Subcutaneous abdominal adipose tissue (tissue), 5 donors: Measurements from ENCODE around the gene CLCN2.

ENCODE experiments used
- H3K27ac ChIP-seq: one replicate; pipeline ENCODE4 v1.7.0; 2013; ENCODE audit warnings: low read depth, mild to moderate bottlenecking, inconsistent platforms, low read length, moderate library complexity
- H3K27me3 ChIP-seq, 5 donors: one replicate each; pipeline ENCODE4 v1.7.0; 2013; ENCODE audit warnings: low read length in 5 of 5, inconsistent platforms in 1 of 5; ENCODE audit not compliant: control insufficient read depth in 5 of 5, insufficient read depth in 4 of 5
- H3K36me3 ChIP-seq, 5 donors: one replicate each; pipeline ENCODE4 v1.7.0; 2013; ENCODE audit warnings: low read length in 5 of 5; ENCODE audit not compliant: control insufficient read depth in 5 of 5, insufficient read depth in 5 of 5
- H3K4me1 ChIP-seq, 5 donors: one replicate each; pipeline ENCODE4 v1.7.0; 2013; ENCODE audit warnings: low read length in 5 of 5, mild to moderate bottlenecking in 3 of 5, moderate library complexity in 1 of 5; ENCODE audit not compliant: control insufficient read depth in 5 of 5, insufficient read depth in 5 of 5
- H3K4me3 ChIP-seq, 5 donors: one replicate each; pipeline ENCODE4 v1.7.0; 2013; ENCODE audit warnings: low read length in 5 of 5, low read depth in 1 of 5
- H3K9ac ChIP-seq, 5 donors: one replicate each; pipeline ENCODE4 v1.7.0; 2013; ENCODE audit warnings: low read length in 5 of 5, mild to moderate bottlenecking in 4 of 5, moderate library complexity in 3 of 5
- H3K9me3 ChIP-seq, 5 donors: one replicate each; pipeline ENCODE4 v1.7.0; 2013; ENCODE audit warnings: low read length in 5 of 5; ENCODE audit not compliant: control insufficient read depth in 5 of 5
- donor health status: healthy.
- donor health status: healthy.
- donor health status: healthy.
- donor health status: healthy.
- donor health status: healthy.

CLCN2 gene

GRCh38 chr3:184354121-184354728 is 7.2 kb downstream of the CLCN2 start:
- Histone ChIP-seq H3K27me3 (no peaks in the 10 kb centered on the region), H3K9me3 (no peaks in the 10 kb centered on the region), H3K36me3 (peaks cover 0 to 17% (median 15%) of the 10 kb centered on the region in 5 donors), H3K27ac (no peak overlapping the region), H3K4me3 (no peak overlapping the region), H3K4me1 (peaks cover 0 to 7% (median 0%) of the 10 kb centered on the region in 5 donors), H3K9ac (no peak overlapping the region)

- Histone ChIP-seq H3K4me1 (peaks cover 0 to 13% (median 4%) of the 10 kb centered on the region in 5 donors), H3K9me3 (no peaks in the 10 kb centered on the region)
Measured at GRCh38 chr3:184353546-184353941, 7.9 kb downstream of the CLCN2 start.

GRCh38 chr3:184352897-184353545 is 8.4 kb downstream of the CLCN2 start:
- H3K9me3 ChIP-seq, result no peaks in the 10 kb centered on the region
- H3K4me1 ChIP-seq, result peaks cover 0 to 19% (median 10%) of the 10 kb centered on the region in 5 donors
- H3K4me3 ChIP-seq, result no peak overlapping the region
- no peak overlapping the region for H3K9ac ChIP-seq
- peaks cover 0 to 17% (median 10%) of the 10 kb centered on the region in 5 donors for H3K36me3 ChIP-seq
- H3K27ac ChIP-seq, result no peak overlapping the region
- H3K27me3 ChIP-seq, result no peaks in the 10 kb centered on the region

More at GRCh38 chr3:184353546-184353941, 7.9 kb downstream of the CLCN2 start:
- Histone ChIP-seq H3K27me3 (no peaks in the 10 kb centered on the region), H3K36me3 (peaks cover 0 to 17% (median 15%) of the 10 kb centered on the region in 5 donors), H3K4me3 (no peak overlapping the region), H3K9ac (no peak overlapping the region), H3K27ac (no peak overlapping the region)

- peak overlapping the region in 1 of 5 donors; percentile 20 for H3K9ac ChIP-seq
- H3K36me3 ChIP-seq, result peaks cover 0 to 12% (median 8%) of the 10 kb centered on the region in 5 donors
- H3K4me3 ChIP-seq, result no peak overlapping the region
- no peak overlapping the region for H3K27ac ChIP-seq
- H3K9me3 ChIP-seq, result no peaks in the 10 kb centered on the region
- no peaks in the 10 kb centered on the region for H3K27me3 ChIP-seq
- H3K4me1 ChIP-seq, result peaks cover 0 to 26% (median 15%) of the 10 kb centered on the region in 5 donors
Measured at GRCh38 chr3:184352149-184352785, 9.1 kb downstream of the CLCN2 start.

GRCh38 chr3:184351511-184352148 is 9.8 kb downstream of the CLCN2 start:
- Histone ChIP-seq H3K9ac (peak overlapping the region in 1 of 5 donors; percentile 20), H3K4me3 (no peak overlapping the region), H3K9me3 (no peaks in the 10 kb centered on the region), H3K4me1 (peaks cover 0 to 27% (median 16%) of the 10 kb centered on the region in 5 donors), H3K36me3 (peaks cover 0 to 14% (median 8%) of the 10 kb centered on the region in 5 donors), H3K27ac (no peak overlapping the region), H3K27me3 (no peaks in the 10 kb centered on the region)

GRCh38 chr3:184350618-184351017 is 10.8 kb downstream of the CLCN2 start:
- H3K27me3 ChIP-seq, result no peaks in the 10 kb centered on the region
- peaks cover 0 to 16% (median 9%) of the 10 kb centered on the region in 5 donors for H3K36me3 ChIP-seq
- peaks cover 0 to 31% (median 16%) of the 10 kb centered on the region in 5 donors for H3K4me1 ChIP-seq
- H3K9me3 ChIP-seq, result no peaks in the 10 kb centered on the region
- H3K4me3 ChIP-seq, result no peak overlapping the region
- no peak overlapping the region for H3K27ac ChIP-seq
- no peak overlapping the region for H3K9ac ChIP-seq

GRCh38 chr3:184349563-184350470 is 11.6 kb downstream of the CLCN2 start:
- H3K27ac ChIP-seq, result no peak overlapping the region

GRCh38 chr3:184348057-184348382 is 13.4 kb downstream of the CLCN2 start:
- no peaks in the 10 kb centered on the region for H3K27me3 ChIP-seq
- peak overlapping the region; percentile 63 for H3K27ac ChIP-seq
- H3K9ac ChIP-seq, result no peak overlapping the region
- H3K4me3 ChIP-seq, result no peak overlapping the region
- no peaks in the 10 kb centered on the region for H3K9me3 ChIP-seq
- H3K36me3 ChIP-seq, result peaks cover 0 to 30% (median 26%) of the 10 kb centered on the region in 5 donors
- peaks cover 0 to 34% (median 16%) of the 10 kb centered on the region in 5 donors for H3K4me1 ChIP-seq

More at GRCh38 chr3:184349563-184350470, 11.6 kb downstream of the CLCN2 start:
- Histone ChIP-seq H3K36me3 (peaks cover 0 to 14% (median 11%) of the 10 kb centered on the region in 5 donors), H3K9me3 (no peaks in the 10 kb centered on the region), H3K27me3 (no peaks in the 10 kb centered on the region), H3K4me1 (peaks cover 0 to 34% (median 16%) of the 10 kb centered on the region in 5 donors), H3K4me3 (no peak overlapping the region), H3K9ac (no peak overlapping the region)

GRCh38 chr3:184347321-184348056 is 13.9 kb downstream of the CLCN2 start:
- H3K36me3 ChIP-seq, result peaks cover 0 to 31% (median 26%) of the 10 kb centered on the region in 5 donors
- H3K9me3 ChIP-seq, result no peaks in the 10 kb centered on the region
- H3K27ac ChIP-seq, result peak overlapping the region; percentile 63
- no peak overlapping the region for H3K9ac ChIP-seq
- no peaks in the 10 kb centered on the region for H3K27me3 ChIP-seq
- H3K4me1 ChIP-seq, result peaks cover 0 to 34% (median 16%) of the 10 kb centered on the region in 5 donors
- H3K4me3 ChIP-seq, result no peak overlapping the region
